GM11168 (cell line): ENCODE results near the gene TMEM8B.

Experiments
- in situ Hi-C: fragments of 300-500 bp; cut with MboI; formaldehyde crosslinking; loops from one replicate; pipeline ENCODE4 v1.12.0; 2022; ENCODE audit warnings: low sequenced_read_pairs; ENCODE audit not compliant: unreplicated experiment

The TMEM8B gene

GRCh38 chr9:35835766-35836165 lies 6.7 kb downstream of the TMEM8B start:
- in situ Hi-C loops: no loop called here

GRCh38 chr9:35836595-35836994 lies 7.6 kb downstream of the TMEM8B start:
- in situ Hi-C loops: no loop called here

GRCh38 chr9:35839926-35840325 lies 10.9 kb downstream of the TMEM8B start:
- in situ Hi-C loops: no loop called here

- in situ Hi-C loops: no loop called here
Observed at GRCh38 chr9:35840881-35841644, 12.0 kb downstream of the TMEM8B start.

GRCh38 chr9:35841645-35841900 lies 12.5 kb downstream of the TMEM8B start:
- in situ Hi-C loops: no loop called here

- in situ Hi-C loops: no loop called here
Observed at GRCh38 chr9:35842020-35842745, 13.2 kb downstream of the TMEM8B start.

- in situ Hi-C loops: no loop called here
Observed at GRCh38 chr9:35842795-35843194, 13.8 kb downstream of the TMEM8B start.

GRCh38 chr9:35844628-35845270 lies 15.7 kb downstream of the TMEM8B start:
- in situ Hi-C loops: no loop called here

- in situ Hi-C loops: no loop called here
Observed at GRCh38 chr9:35845824-35846771, 17.1 kb downstream of the TMEM8B start.

GRCh38 chr9:35847792-35848572 lies 19.0 kb downstream of the TMEM8B start:
- in situ Hi-C loops: no loop called here

- in situ Hi-C loops: no loop called here
Observed at GRCh38 chr9:35852267-35852815, 23.3 kb downstream of the TMEM8B start.

GRCh38 chr9:35852876-35853865 lies 24.1 kb downstream of the TMEM8B start:
- in situ Hi-C loops: no loop called here

- in situ Hi-C loops: no loop called here
Observed at GRCh38 chr9:35854091-35854762, 25.2 kb downstream of the TMEM8B start.

- in situ Hi-C loops: no loop called here
Observed at GRCh38 chr9:35856206-35856605, 27.2 kb downstream of the TMEM8B start.

- in situ Hi-C loops: no loop called here
Observed at GRCh38 chr9:35856882-35857281, 27.9 kb downstream of the TMEM8B start.

- in situ Hi-C loops: no loop called here
Observed at GRCh38 chr9:35858458-35858857, 29.4 kb downstream of the TMEM8B start.

GRCh38 chr9:35859310-35859989 lies 30.4 kb downstream of the TMEM8B start:
- in situ Hi-C loops: no loop called here
